Testis (tissue), 2 donors: Measurements from ENCODE around the gene LRMDA.

ENCODE experiments used
- CTCF ChIP-seq, 3 experiments: fragments of 450-650 bp in 2 of 3; fragments of 200-600 bp in 1 of 3; sonication (generic) in 1 of 3; IDR thresholded peaks; one replicate each; pipeline ENCODE4 v1.5.1; 2016 to 2019; ENCODE audit warnings: antibody characterized with exemption in 3 of 3, mild to moderate bottlenecking in 2 of 3, moderate library complexity in 1 of 3
- POLR2A ChIP-seq: fragments of 450-650 bp; IDR thresholded peaks from one replicate; pipeline ENCODE4 v1.6.1; 2017; ENCODE audit warnings: antibody characterized with exemption, mild to moderate bottlenecking, moderate library complexity

GRCh38 chr10:75461672-75462649, 30.5 kb downstream of the LRMDA start:
- TF ChIP-seq POLR2A (no peak), CTCF (IDR thresholded peaks at IDR 0.05) (no peak)
